Measurements from ENCODE around the gene PCDH9.

Gene PCDH9

GRCh38 chr13:66513728-66514127, 716.4 kb downstream of the PCDH9 start:
- CTCF ChIA-PET = no interaction called here
- no peak overlapping the region for H3K4me3 ChIP-seq (ENCODE audit: low read depth, low read length)
- no peak for TF ChIP-seq CTCF (IDR thresholded peaks at IDR 0.05; ENCODE audit: insufficient read depth, low read length, missing control alignments)
- POLR2A ChIA-PET = no interaction called here
- DNase-seq (ENCODE audit: low read depth, low spot score) = no peak

DNA sequence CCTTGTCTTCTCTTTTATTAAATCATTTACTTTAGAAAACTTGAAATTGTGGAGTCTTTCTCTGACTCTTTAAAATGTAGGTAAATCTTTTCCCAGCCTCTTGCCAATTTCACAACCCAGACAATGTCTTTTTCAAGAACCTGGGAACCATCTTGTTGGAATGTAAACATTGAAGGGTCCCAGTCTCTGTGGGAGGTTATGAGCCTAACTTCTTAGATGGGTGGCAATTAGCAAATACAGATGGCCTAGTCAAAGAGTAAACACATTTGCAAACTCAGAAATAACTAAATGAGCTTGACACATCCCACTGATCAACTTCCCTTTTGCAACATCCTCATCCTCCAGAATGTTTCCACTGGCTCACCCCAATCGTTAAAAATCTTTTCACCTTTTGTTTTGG, 721.0 kb downstream of the PCDH9 start:
- no peak for TF ChIP-seq CTCF (IDR thresholded peaks at IDR 0.05; ENCODE audit: insufficient read depth, low read length, missing control alignments)
- CTCF ChIA-PET = interaction anchor here (0.8 kb wide), 1 partner anchor 11 kb away, joined by 3 read pairs; no protein-coding TSS in a partner anchor
- DNase-seq (ENCODE audit: low read depth, low spot score) = no peak
- no peak overlapping the region for H3K4me3 ChIP-seq (ENCODE audit: low read depth, low read length)
- POLR2A ChIA-PET = no interaction called here

GRCh38 chr13:66508153-66508909, 721.8 kb downstream of the PCDH9 start:
- ChIA-PET CTCF (no interaction called here), POLR2A (no interaction called here)
- no peak for DNase-seq (ENCODE audit: low read depth, low spot score)
- no peak for TF ChIP-seq CTCF (IDR thresholded peaks at IDR 0.05; ENCODE audit: insufficient read depth, low read length, missing control alignments)
- no peak overlapping the region for H3K4me3 ChIP-seq (ENCODE audit: low read depth, low read length)

DNA sequence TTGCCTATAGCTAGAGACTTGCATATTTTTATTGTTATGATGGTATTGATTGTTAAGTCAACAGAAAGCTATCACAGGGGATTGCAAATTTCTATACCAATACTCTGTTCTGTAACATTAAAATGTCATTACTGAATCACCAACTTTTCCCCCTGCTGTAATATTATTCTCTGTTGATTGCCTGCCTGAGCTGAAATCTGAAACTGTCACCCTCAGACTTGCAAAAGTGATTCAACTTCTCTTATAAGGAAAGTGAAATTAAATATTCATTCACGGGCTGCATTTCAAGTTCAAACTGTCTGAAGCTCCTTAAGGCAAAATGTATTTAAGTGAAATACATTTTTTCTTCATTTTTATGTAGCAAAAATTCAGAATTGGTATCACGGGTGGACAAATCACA, 723.2 kb downstream of the PCDH9 start:
- DNase-seq (ENCODE audit: low read depth, low spot score) = no peak
- ChIA-PET CTCF (no interaction called here), POLR2A (no interaction called here)
- no peak for TF ChIP-seq CTCF (IDR thresholded peaks at IDR 0.05; ENCODE audit: insufficient read depth, low read length, missing control alignments)
- no peak overlapping the region for H3K4me3 ChIP-seq (ENCODE audit: low read depth, low read length)

DNA sequence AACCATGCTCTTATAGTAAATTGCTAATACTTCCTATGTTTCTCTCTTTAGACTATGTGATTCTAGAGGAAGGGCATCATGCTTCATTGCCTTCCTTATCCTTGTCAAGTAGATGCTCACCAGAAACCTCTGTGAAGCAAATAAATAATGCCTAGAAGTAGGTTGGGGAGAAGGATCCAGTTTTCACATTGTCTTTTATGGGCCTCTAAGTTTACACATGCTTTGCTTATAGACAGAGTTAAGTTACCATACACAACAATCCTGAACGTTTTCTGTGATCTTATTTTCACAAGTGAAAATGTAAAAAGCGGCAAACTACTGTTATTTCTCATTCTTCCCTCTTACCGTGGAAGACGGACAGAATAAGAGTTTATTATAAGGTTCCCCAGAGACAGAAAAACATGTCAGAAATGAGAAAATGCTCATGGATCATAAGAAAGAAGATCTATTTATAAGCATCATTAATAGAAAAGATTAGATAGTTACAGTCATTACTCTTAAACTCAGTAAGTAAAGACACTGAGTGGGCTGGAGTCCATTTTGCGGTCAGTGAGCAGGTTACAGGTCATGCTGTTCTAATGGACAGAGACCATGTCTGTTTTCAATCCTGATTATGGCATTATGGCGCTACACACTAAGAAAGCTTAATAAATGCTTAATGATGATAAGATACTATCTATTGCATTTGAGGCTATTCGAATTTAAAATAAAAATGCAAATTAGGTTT, 723.9 kb downstream of the PCDH9 start:
- ChIA-PET CTCF (no interaction called here), POLR2A (no interaction called here)
- no peak for TF ChIP-seq CTCF (IDR thresholded peaks at IDR 0.05; ENCODE audit: insufficient read depth, low read length, missing control alignments)
- no peak overlapping the region for H3K4me3 ChIP-seq (ENCODE audit: low read depth, low read length)
- DNase-seq (ENCODE audit: low read depth, low spot score) = no peak

- H3K4me3 ChIP-seq (ENCODE audit: low read depth, low read length) = no peak overlapping the region
- DNase-seq (ENCODE audit: low read depth, low spot score) = no peak
- POLR2A ChIA-PET = no interaction called here
- CTCF ChIA-PET = no interaction called here
- no peak for TF ChIP-seq CTCF (IDR thresholded peaks at IDR 0.05; ENCODE audit: insufficient read depth, low read length, missing control alignments)
These were observed 726.2 kb downstream of the PCDH9 start for GRCh38 chr13:66503890-66504289.
